Liver (tissue), 9 donors: ENCODE results near the gene MYBPH. TPM values are rescaled to one million over a fixed set of nuclear protein-coding genes. Genes with fewer than 3 reads are reported as not detected.

Experiments
- DNase-seq: peaks from one replicate; pipeline ENCODE4 v3.0.0-alpha.2; 2017; ENCODE audit warnings: low spot score
- H3K27ac ChIP-seq, 2 donors: one replicate each; pipeline ENCODE4 v1.7.0; 2013; ENCODE audit warnings: inconsistent platforms in 2 of 2, low read length in 2 of 2, control low read depth in 1 of 2, low read depth in 1 of 2, mild to moderate bottlenecking in 1 of 2
- H3K27me3 ChIP-seq, 4 donors: one replicate each; pipeline versions ENCODE4 v1.6.1 to v1.7.0; 2013; ENCODE audit warnings: low read length in 3 of 4, inconsistent platforms in 1 of 4, mild to moderate bottlenecking in 1 of 4, moderate library complexity in 1 of 4; ENCODE audit not compliant: control insufficient read depth in 4 of 4, insufficient read depth in 4 of 4
- H3K36me3 ChIP-seq, 4 donors: one replicate each; pipeline versions ENCODE4 v1.6.1 to v1.7.0; 2013; ENCODE audit warnings: low read length in 3 of 4, mild to moderate bottlenecking in 3 of 4, low read depth in 1 of 4, moderate library complexity in 1 of 4; ENCODE audit not compliant: control insufficient read depth in 4 of 4, insufficient read depth in 3 of 4
- H3K4me1 ChIP-seq, 4 donors: one replicate each; pipeline versions ENCODE4 v1.6.1 to v1.7.0; 2013; ENCODE audit warnings: low read length in 3 of 4, mild to moderate bottlenecking in 3 of 4, moderate library complexity in 1 of 4; ENCODE audit not compliant: control insufficient read depth in 4 of 4, insufficient read depth in 4 of 4
- H3K4me3 ChIP-seq, 3 donors: one replicate each; pipeline versions ENCODE4 v1.6.1 to v1.7.0; 2013; ENCODE audit warnings: low read length in 3 of 3, control low read depth in 1 of 3, low read depth in 1 of 3, mild to moderate bottlenecking in 1 of 3
- H3K9ac ChIP-seq, 2 donors: one replicate each; pipeline ENCODE4 v1.7.0; 2013; ENCODE audit warnings: low read length in 2 of 2, mild to moderate bottlenecking in 2 of 2, moderate library complexity in 2 of 2, control low read depth in 1 of 2, low read depth in 1 of 2
- H3K9me3 ChIP-seq, 4 donors: one replicate each; pipeline versions ENCODE4 v1.6.1 to v1.7.0; 2013; ENCODE audit warnings: low read length in 3 of 4; ENCODE audit not compliant: control insufficient read depth in 4 of 4
- ATF3 ChIP-seq: IDR thresholded peaks from 2 replicates; pipeline ENCODE4 v1.6.1; 2016; ENCODE audit warnings: antibody characterized with exemption
- CTCF ChIP-seq: fragments of 150-350 bp; IDR thresholded peaks from 2 replicates; pipeline ENCODE4 v1.5.1; 2017; ENCODE audit warnings: improper control_type of control experiment, low read depth, low read length; ENCODE audit not compliant: missing input control
- EGR1 ChIP-seq, 2 donors: IDR thresholded peaks; 2 replicates each; pipeline ENCODE4 v1.6.1; 2016 to 2018; ENCODE audit warnings: antibody characterized with exemption in 2 of 2, low read depth in 2 of 2
- FOXA1 ChIP-seq: IDR thresholded peaks from 2 replicates; pipeline ENCODE4 v1.6.1; 2016; ENCODE audit warnings: antibody characterized with exemption
- FOXA2 ChIP-seq: IDR thresholded peaks from 2 replicates; pipeline ENCODE4 v1.6.1; 2016; ENCODE audit warnings: antibody characterized with exemption
- GABPA ChIP-seq, 2 donors: IDR thresholded peaks in 1 of 2; conservative IDR thresholded peaks in 1 of 2; 2 replicates each; pipeline ENCODE4 v1.6.1; 2016; ENCODE audit warnings: antibody characterized with exemption in 2 of 2, mild to moderate bottlenecking in 1 of 2, moderate library complexity in 1 of 2
- HNF4A ChIP-seq, 2 donors: conservative IDR thresholded peaks; 2 replicates each; pipeline ENCODE4 v1.6.1; 2016; ENCODE audit warnings: antibody characterized with exemption in 2 of 2, mild to moderate bottlenecking in 2 of 2
- HNF4G ChIP-seq: IDR thresholded peaks from 2 replicates; pipeline ENCODE4 v1.6.1; 2016; ENCODE audit warnings: antibody characterized with exemption
- JUND ChIP-seq, 2 donors: IDR thresholded peaks; 2 replicates each; pipeline ENCODE4 v1.6.1; 2016; ENCODE audit warnings: antibody characterized with exemption in 2 of 2
- MAX ChIP-seq: IDR thresholded peaks from 2 replicates; pipeline ENCODE4 v1.6.1; 2016; ENCODE audit warnings: antibody characterized with exemption
- NR2F2 ChIP-seq: IDR thresholded peaks from 2 replicates; pipeline ENCODE4 v1.6.1; 2016; ENCODE audit warnings: antibody characterized with exemption
- RAD21 ChIP-seq, 2 donors: IDR thresholded peaks; 2 replicates each; pipeline ENCODE4 v1.6.1; 2016; ENCODE audit warnings: antibody characterized with exemption in 2 of 2, mild to moderate bottlenecking in 2 of 2
- REST ChIP-seq: IDR thresholded peaks from 2 replicates; pipeline ENCODE4 v1.6.1; 2016; ENCODE audit warnings: antibody characterized with exemption, mild to moderate bottlenecking
- RXRA ChIP-seq, 2 donors: IDR thresholded peaks; 2 replicates each; pipeline ENCODE4 v1.6.1; 2017 to 2018; ENCODE audit warnings: antibody characterized with exemption in 2 of 2, mild to moderate bottlenecking in 1 of 2
- SP1 ChIP-seq: IDR thresholded peaks from 2 replicates; pipeline ENCODE4 v1.6.1; 2018; ENCODE audit warnings: antibody characterized with exemption, mild to moderate bottlenecking
- TAF1 ChIP-seq: conservative IDR thresholded peaks from 2 replicates; pipeline ENCODE4 v1.6.1; 2016; ENCODE audit warnings: antibody characterized with exemption, mild to moderate bottlenecking
- YY1 ChIP-seq: IDR thresholded peaks from 2 replicates; pipeline ENCODE4 v1.6.1; 2016; ENCODE audit warnings: antibody characterized with exemption, mild to moderate bottlenecking
- ZBTB33 ChIP-seq: IDR thresholded peaks from 2 replicates; pipeline ENCODE4 v1.6.1; 2016; ENCODE audit warnings: antibody characterized with exemption
- WGBS: extraction: QIAGEN DNeasy Blood & Tissue Kit; methylation state at CpG from one replicate; pipeline ENCODE4 v1.1.7; 2013; 5-methylcytosine and 5-hydroxymethylcytosine counted together
- polyA plus RNA-seq, 2 donors: library from polyadenylated mRNA; stranded (reverse) in 1 of 2; unstranded in 1 of 2; fragments of 200-250 nt in 1 of 2; fragments of >200 nt in 1 of 2; fragmentation: Nextera tagmentation in 1 of 2; extraction: Ambion mirVana in 1 of 2; gene quantifications; one replicate each; pipeline versions ENCODE4 v1.2.1 to v1.2.3, GENCODE V29; 2013 to 2015
- total RNA-seq, 2 donors: library from RNA; depleted of rRNA; stranded (reverse); fragments of >200 nt; gene quantifications; one replicate each; pipeline ENCODE4 v1.2.3, GENCODE V29; 2014
- donor health status: healthy.
- donor health status: healthy.
- donor health status: healthy.
- donor health status: healthy.
- donor health status: healthy.

Gene MYBPH
- total and polyA plus RNA-seq, 4 donors: 0.09 TPM; not detected in 3

- 87% methylated on average over 2 of the region's 2 CpGs for WGBS
- peaks cover 0 to 2% (median 0%) of the 10 kb centered on the region in 4 donors for H3K4me1 ChIP-seq
- H3K9me3 ChIP-seq: no peaks in the 10 kb centered on the region
- H3K9ac ChIP-seq: no peak overlapping the region
- no peak overlapping the region for H3K27ac ChIP-seq
- no peak for DNase-seq
- H3K4me3 ChIP-seq: no peak overlapping the region
- no peak for TF ChIP-seq NR2F2
- no peak for TF ChIP-seq RAD21 (IDR thresholded peaks at IDR 0.05)
- no peak for TF ChIP-seq SP1
- TF ChIP-seq TAF1: no peak
- TF ChIP-seq FOXA2: no peak
- no peak for TF ChIP-seq ZBTB33
- TF ChIP-seq YY1: no peak
- TF ChIP-seq FOXA1: no peak
- no peak for TF ChIP-seq EGR1 (IDR thresholded peaks at IDR 0.05; ENCODE audit: low read depth in 2 of 2)
- TF ChIP-seq MAX: no peak
- no peak for TF ChIP-seq HNF4A (conservative IDR thresholded peaks at IDR 0.05)
- TF ChIP-seq JUND (IDR thresholded peaks at IDR 0.05): no peak
- TF ChIP-seq ATF3: no peak
- no peak for TF ChIP-seq CTCF
- no peak for TF ChIP-seq GABPA (IDR thresholded peaks at IDR 0.05 in 1 of 2, conservative IDR thresholded peaks at IDR 0.05 in 1 of 2)
- TF ChIP-seq RXRA (IDR thresholded peaks at IDR 0.05): no peak
- TF ChIP-seq REST: no peak
- TF ChIP-seq HNF4G: no peak
- no peaks in the 10 kb centered on the region for H3K36me3 ChIP-seq
- H3K27me3 ChIP-seq: no peaks in the 10 kb centered on the region
Observed at GRCh38 chr1:203207751-203208150, 32.1 kb upstream of the MYBPH start.
